HS-27A (cell line): ENCODE results near the gene KCNIP3.
"Not testable (repeated sequence)": the region's sequence is repeated elsewhere in the genome, so short reads cannot be mapped to it uniquely, and the experiment has no call there.

Experiments
- DNase-seq: peaks from one replicate; pipeline ENCODE4 v3.0.0-alpha.2; 2012; ENCODE audit warnings: low read depth, missing footprints

KCNIP3 gene

GRCh38 chr2:95372216-95372829, 75.2 kb downstream of the KCNIP3 start:
- no peak for DNase-seq

- no peak for DNase-seq
Measured at GRCh38 chr2:95372845-95373244, 75.7 kb downstream of the KCNIP3 start.

- no peak for DNase-seq
Measured at GRCh38 chr2:95374029-95374428, 76.9 kb downstream of the KCNIP3 start.

GRCh38 chr2:95374451-95374920, 77.3 kb downstream of the KCNIP3 start:
- DNase-seq = no peak

- DNase-seq = no peak
Measured at GRCh38 chr2:95374921-95375471, 77.8 kb downstream of the KCNIP3 start.

GRCh38 chr2:95375532-95376150, 78.5 kb downstream of the KCNIP3 start:
- no peak for DNase-seq

- no peak for DNase-seq
Measured at GRCh38 chr2:95376311-95377215, 79.4 kb downstream of the KCNIP3 start.

- no peak for DNase-seq
Measured at GRCh38 chr2:95377216-95378123, 80.3 kb downstream of the KCNIP3 start.

- not testable (repeated sequence) for DNase-seq
Measured at GRCh38 chr2:95378281-95378680, 81.1 kb downstream of the KCNIP3 start.

- no peak for DNase-seq
Measured at GRCh38 chr2:95379371-95379831, 82.3 kb downstream of the KCNIP3 start.

- no peak for DNase-seq
Measured at GRCh38 chr2:95380280-95380679, 83.1 kb downstream of the KCNIP3 start.

- DNase-seq = no peak
Measured at GRCh38 chr2:95380731-95381130, 83.6 kb downstream of the KCNIP3 start.

GRCh38 chr2:95381212-95382191, 84.4 kb downstream of the KCNIP3 start:
- DNase-seq = no peak

- no peak for DNase-seq
Measured at GRCh38 chr2:95382192-95382591, 85.0 kb downstream of the KCNIP3 start.

GRCh38 chr2:95382686-95383634, 85.8 kb downstream of the KCNIP3 start:
- no peak for DNase-seq

GRCh38 chr2:95383635-95384027, 86.5 kb downstream of the KCNIP3 start:
- DNase-seq = no peak

- DNase-seq = no peak
Measured at GRCh38 chr2:95384854-95385569, 87.9 kb downstream of the KCNIP3 start.

- DNase-seq = no peak
Measured at GRCh38 chr2:95385570-95385984, 88.4 kb downstream of the KCNIP3 start.
